K562 (cell line): Measurements from ENCODE around the gene PALLD. TPM values are rescaled to one million over a fixed set of nuclear protein-coding genes. Genes with fewer than 3 reads are reported as not detected.
"Not testable (repeated sequence)": the region's sequence is repeated elsewhere in the genome, so short reads cannot be mapped to it uniquely, and the experiment has no call there.

Source experiments
- ATAC-seq: fragments of 200-7000 bp; cut with Tn5 transposase; 3 replicates; pipeline ENCODE4 v1.9.1; 2020; ENCODE audit warnings: moderate library complexity
- BruUV-seq: library from RNA; stranded (reverse); fragments of 400-500 nt; replicated peaks from 2 replicates; lab custom pipeline; 2021; lab: Mats Ljungman, UMichigan
- CTCF ChIA-PET: fragments of 300-600 bp; formaldehyde crosslinking; extraction: SDS; loops from one replicate; lab custom pipeline; 2021; ENCODE audit warnings: low intra/inter-chr PET ratio; lab: Yijun Ruan, JAX
- POLR2A ChIA-PET: fragments of 300-600, 350-650 bp; sonication (Branson Sonifier 250); formaldehyde crosslinking; extraction: SDS; loops from one replicate; lab custom pipeline; 2021; ENCODE audit warnings: antibody characterized with exemption, inconsistent platforms; lab: Yijun Ruan, JAX
- DNase-seq, 4 experiments: peaks; one replicate each; pipeline versions ENCODE4 v3.0.0 to v3.0.0-alpha.2; 2011 to 2018; ENCODE audit warnings: low spot score in 3 of 4, mixed read lengths in 3 of 4; ENCODE audit errors: extremely low read depth in 1 of 4
- FAIRE-seq: peaks from 2 replicates; lab custom pipeline; 2011; peaks lifted over from hg19 to GRCh38; lab: Jason Lieb, UNC
- H2AFZ ChIP-seq: 2 replicates; pipeline ENCODE4 v1.6.0; 2011; ENCODE audit warnings: low read depth, low read length, control low read depth, inconsistent platforms
- H3K27ac ChIP-seq: fragments of 200-600 bp; 3 replicates; pipeline ENCODE4 v1.8.0; 2011; ENCODE audit warnings: low read depth, mild to moderate bottlenecking, control low read depth, inconsistent platforms, low read length, moderate library complexity, mixed read lengths; ENCODE audit errors: extremely low read depth
- H3K27me3 ChIP-seq, 2 experiments: fragments of 300-600 bp in 1 of 2; 2 replicates in 1 of 2; 3 replicates in 1 of 2; pipeline versions ENCODE4 v1.6.0 to v1.8.0; 2011; ENCODE audit warnings: inconsistent platforms in 2 of 2, low read length in 2 of 2, mild to moderate bottlenecking in 1 of 2, mixed read lengths in 1 of 2, moderate library complexity in 1 of 2; ENCODE audit not compliant: control insufficient read depth in 2 of 2, insufficient read depth in 2 of 2
- H3K36me3 ChIP-seq: fragments of 300-600 bp; 3 replicates; pipeline ENCODE4 v1.8.0; 2011; ENCODE audit warnings: mild to moderate bottlenecking, low read length, inconsistent platforms; ENCODE audit not compliant: control insufficient read depth, insufficient read depth
- H3K4me1 ChIP-seq, 2 experiments: fragments of 200-600 bp in 1 of 2; replicated peaks in 1 of 2; 2 replicates in 1 of 2; 3 replicates in 1 of 2; pipeline versions ENCODE4 v1.5.1 to v1.8.0; 2011; ENCODE audit warnings: inconsistent platforms in 2 of 2, low read length in 2 of 2, mild to moderate bottlenecking in 1 of 2, mixed read lengths in 1 of 2, moderate library complexity in 1 of 2; ENCODE audit not compliant: control insufficient read depth in 2 of 2, insufficient read depth in 2 of 2
- H3K4me2 ChIP-seq: 2 replicates; pipeline ENCODE4 v1.6.1; 2011; ENCODE audit warnings: low read length, control low read depth, inconsistent platforms, mixed read lengths; ENCODE audit not compliant: insufficient read depth
- H3K4me3 ChIP-seq: fragments of 200-600 bp; sonication (generic), shearing (Covaris generic); 2 replicates; pipeline ENCODE4 v1.5.1; 2016; ENCODE audit warnings: control low read depth, inconsistent platforms
- H3K79me2 ChIP-seq: fragments of 200-600 bp; 3 replicates; pipeline ENCODE4 v1.8.0; 2011; ENCODE audit warnings: low read length, inconsistent platforms; ENCODE audit not compliant: control insufficient read depth, insufficient read depth
- H3K9ac ChIP-seq, 2 experiments: 2 replicates each; pipeline versions ENCODE4 v1.6.0 to v1.6.1; 2011; ENCODE audit warnings: low read depth in 2 of 2, low read length in 2 of 2, control low read depth in 1 of 2, inconsistent platforms in 1 of 2, mild to moderate bottlenecking in 1 of 2, mixed read lengths in 1 of 2; ENCODE audit not compliant: insufficient read depth in 1 of 2
- H3K9me1 ChIP-seq: one replicate; pipeline ENCODE4 v1.6.0; 2011; ENCODE audit warnings: inconsistent platforms, mild to moderate bottlenecking, low read length, moderate library complexity; ENCODE audit not compliant: control insufficient read depth, insufficient read depth
- H3K9me3 ChIP-seq: replicated peaks from 2 replicates; pipeline ENCODE4 v1.5.1; 2011; ENCODE audit warnings: low read depth, low read length, inconsistent platforms; ENCODE audit not compliant: control insufficient read depth, insufficient read depth
- H4K20me1 ChIP-seq: replicated peaks from 2 replicates; pipeline ENCODE4 v1.6.1; 2011; ENCODE audit warnings: low read length, inconsistent platforms, mixed read lengths; ENCODE audit not compliant: control insufficient read depth, insufficient read depth
- CGGBP1 ChIP-seq: fragments of 250-450 bp; sonication (Bioruptor Pico); IDR thresholded peaks from 2 replicates; pipeline ENCODE4 v1.9.0; 2021; ENCODE audit warnings: mild to moderate bottlenecking
- DPF2 ChIP-seq: fragments of 450-650 bp; IDR thresholded peaks from 2 replicates; pipeline ENCODE4 v1.6.1; 2016
- EWSR1 ChIP-seq: fragments of 450-650 bp; IDR thresholded peaks from 2 replicates; pipeline ENCODE4 v1.6.1; 2018; ENCODE audit warnings: borderline replicate concordance, mild to moderate bottlenecking, low read depth, moderate library complexity; ENCODE audit not compliant: partially characterized antibody
- HMGN3 ChIP-seq: IDR thresholded peaks from 2 replicates; pipeline ENCODE4 v1.6.1; 2011; ENCODE audit warnings: borderline replicate concordance, low read depth, mild to moderate bottlenecking, mixed read lengths, low read length; ENCODE audit not compliant: insufficient read length; ENCODE audit errors: extremely low read depth
- HSF4 ChIP-seq: fragments of 250-450 bp; sonication (Bioruptor Pico); IDR thresholded peaks from 2 replicates; pipeline ENCODE4 v2.1.2; 2022; ENCODE audit warnings: mild to moderate bottlenecking, moderate library complexity, borderline replicate concordance
- MITF ChIP-seq: IDR thresholded peaks from 2 replicates; pipeline ENCODE4 v1.6.1; 2014; ENCODE audit warnings: antibody characterized with exemption
- NR1H2 ChIP-seq: sonication (generic); formaldehyde crosslinking; IDR thresholded peaks from 2 replicates; pipeline ENCODE4 v1.4.0; 2020; ENCODE audit warnings: mild to moderate bottlenecking, missing genetic modification reagents
- PTRF ChIP-seq: fragments of 450-650 bp; IDR thresholded peaks from 2 replicates; pipeline ENCODE4 v1.6.1; 2016; ENCODE audit warnings: mild to moderate bottlenecking, missing genetic modification characterization, missing compliant biosample characterization
- ZNF146 ChIP-seq: IDR thresholded peaks from one replicate; pipeline ENCODE4 v1.6.1; 2018; ENCODE audit warnings: missing compliant biosample characterization; ENCODE audit not compliant: unreplicated experiment
- ZNF445 ChIP-seq: fragments of 250-450 bp; sonication (Bioruptor Pico); IDR thresholded peaks from 2 replicates; pipeline ENCODE4 v1.4.0; 2020; ENCODE audit warnings: low read depth, mild to moderate bottlenecking, moderate library complexity
- WGBS: fragments of 100-300 bp; shearing (Covaris generic); methylation state at CpG from one replicate; pipeline ENCODE4 v1.1.6; 2016; ENCODE audit warnings: low coverage, mixed read lengths; ENCODE audit not compliant: insufficient coverage; ENCODE audit errors: missing lambda C conversion rate; 5-methylcytosine and 5-hydroxymethylcytosine counted together
- in situ Hi-C: fragments of 300-500 bp; cut with MboI; formaldehyde crosslinking; loops from 4 replicates; pipeline ENCODE4 v1.15.0; 2018; ENCODE audit warnings: inconsistent platforms, mixed read lengths
- intact Hi-C: fragments of 100-400 bp; cut with micrococcal nuclease; formaldehyde crosslinking; loops from 2 replicates; pipeline ENCODE4 v1.14.2; 2022
- polyA plus RNA-seq, 8 experiments: library from polyadenylated mRNA; depleted of rRNA in 4 of 8; stranded (reverse) in 5 of 8; unstranded in 3 of 8; fragments of >200 nt; fragmentation: Nextera tagmentation in 2 of 8; fragmentation: Illumina TruSeq in 1 of 8; extraction: Ambion mirVana in 2 of 8; extraction: Trizol in 1 of 8; gene quantifications; 2 replicates each; pipeline versions ENCODE4 v1.2.1 to v1.2.3, GENCODE V29; 2011 to 2014; ENCODE audit warnings: inconsistent platforms in 1 of 8, missing spikeins in 1 of 8
- total RNA-seq, 7 experiments: library from RNA; depleted of rRNA in 6 of 7; stranded (reverse); fragments of >200 nt in 6 of 7; fragmentation: Illumina TruSeq in 2 of 7; extraction: Trizol in 2 of 7; gene quantifications; 2 replicates each; pipeline versions ENCODE4 v1.2.1 to v1.2.3, GENCODE V29; 2011 to 2021; ENCODE audit warnings: low replicate concordance in 1 of 7
- TF ChIP-seq, protein P1 (sequence below), 2 experiments: IDR thresholded peaks in 1 of 2; conservative IDR thresholded peaks in 1 of 2; 2 replicates each; pipeline ENCODE4 v1.6.1; 2016; ENCODE audit warnings: low read depth in 2 of 2, mild to moderate bottlenecking in 1 of 2, missing compliant biosample characterization in 1 of 2, missing genetic modification characterization in 1 of 2, moderate library complexity in 1 of 2

PALLD gene
- total and polyA plus RNA-seq, 9 of the 15 experiments (the other 6 are each of a cell fraction or from before 2014, with no cell fraction given), result 0.01 to 0.35 (median 0.06) TPM; not detected in 3

GRCh38 chr4:168806247-168806646 lies 309.4 kb downstream of the PALLD start:
- H3K9me1 ChIP-seq, H2AFZ ChIP-seq, H3K36me3 ChIP-seq, H3K4me2 ChIP-seq, H3K27ac ChIP-seq, FAIRE-seq, BruUV-seq, H3K9me3 ChIP-seq, CTCF ChIA-PET, H3K4me3 ChIP-seq, H3K4me1 ChIP-seq, H4K20me1 ChIP-seq, intact Hi-C loops, in situ Hi-C loops, ATAC-seq, H3K9ac ChIP-seq, H3K79me2 ChIP-seq, DNase-seq, H3K27me3 ChIP-seq: not testable (repeated sequence)
- POLR2A ChIA-PET, result interaction anchor here (1.2 kb wide), 1 partner anchor 10 kb away, joined by 3 read pairs; no protein-coding TSS in a partner anchor
- 0% methylated on average over 4 of the region's 4 CpGs for WGBS

DNA sequence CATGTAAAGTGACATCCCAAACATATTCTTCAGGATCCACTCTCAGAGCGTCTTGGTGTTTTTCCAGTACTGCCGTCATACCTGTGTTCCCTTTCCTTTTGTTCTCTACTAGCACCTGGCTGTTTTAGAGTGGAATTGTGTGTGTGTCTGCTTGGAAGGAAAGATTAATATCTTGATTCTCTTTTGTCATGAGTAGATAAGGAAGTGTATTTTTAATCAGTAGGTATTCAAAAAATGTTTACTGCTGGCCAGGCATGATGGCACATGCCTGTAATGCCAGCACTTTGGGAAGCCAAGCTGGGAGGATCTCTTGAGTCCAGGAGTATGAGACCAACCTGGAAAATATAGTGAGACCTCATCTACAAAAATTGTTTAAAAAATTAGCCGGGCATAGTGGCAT lies 314.4 kb downstream of the PALLD start:
- 7% methylated on average over 3 of the region's 3 CpGs for WGBS
- DNase-seq (no peak), ATAC-seq (no peak), FAIRE-seq (no peak)
- no peak overlapping the region for H3K4me3 ChIP-seq
- in situ Hi-C loops (no loop called here), intact Hi-C loops (no loop called here)
- no peak overlapping the region for H2AFZ ChIP-seq
- no peaks in the 10 kb centered on the region for H3K9me3 ChIP-seq
- H3K9ac ChIP-seq, result no peak overlapping the region
- no peaks in the 10 kb centered on the region for H3K4me1 ChIP-seq
- H3K27ac ChIP-seq, result no peak overlapping the region
- H3K79me2 ChIP-seq, result no peaks in the 10 kb centered on the region
- H3K27me3 ChIP-seq, result peaks cover 0 to 2% of the 10 kb centered on the region in 2 experiments; a peak in 1 of 5 replicates
- H3K9me1 ChIP-seq, result no peaks in the 10 kb centered on the region
- no TSS peak for BruUV-seq
- H3K36me3 ChIP-seq, result no peaks in the 10 kb centered on the region
- no peaks in the 10 kb centered on the region for H4K20me1 ChIP-seq
- ChIA-PET CTCF (no interaction called here), POLR2A (no interaction called here)
- H3K4me2 ChIP-seq, result no peak overlapping the region
- TF ChIP-seq, protein P1, sequence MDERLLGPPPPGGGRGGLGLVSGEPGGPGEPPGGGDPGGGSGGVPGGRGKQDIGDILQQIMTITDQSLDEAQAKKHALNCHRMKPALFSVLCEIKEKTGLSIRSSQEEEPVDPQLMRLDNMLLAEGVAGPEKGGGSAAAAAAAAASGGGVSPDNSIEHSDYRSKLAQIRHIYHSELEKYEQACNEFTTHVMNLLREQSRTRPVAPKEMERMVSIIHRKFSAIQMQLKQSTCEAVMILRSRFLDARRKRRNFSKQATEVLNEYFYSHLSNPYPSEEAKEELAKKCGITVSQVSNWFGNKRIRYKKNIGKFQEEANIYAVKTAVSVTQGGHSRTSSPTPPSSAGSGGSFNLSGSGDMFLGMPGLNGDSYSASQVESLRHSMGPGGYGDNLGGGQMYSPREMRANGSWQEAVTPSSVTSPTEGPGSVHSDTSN (CRISPR knock-in tag; IDR thresholded peaks at IDR 0.05; ENCODE audit: low read depth), result no peak
- TF ChIP-seq, protein P1 (tag; conservative IDR thresholded peaks at IDR 0.05; ENCODE audit: low read depth), result no peak
- TF ChIP-seq DPF2, result no peak
- no peak for TF ChIP-seq HMGN3
- no peak for TF ChIP-seq MITF
- TF ChIP-seq ZNF146, result no peak
- TF ChIP-seq PTRF (tag), result no peak
- TF ChIP-seq ZNF445, result no peak
- TF ChIP-seq NR1H2, result no peak
- no peak for TF ChIP-seq EWSR1
- TF ChIP-seq CGGBP1 (CRISPR knock-in tag), result no peak
- TF ChIP-seq HSF4 (CRISPR knock-in tag), result no peak
